Liver (tissue), 9 donors: ENCODE results near the gene RFC2. TPM values are rescaled to one million over a fixed set of nuclear protein-coding genes. Genes with fewer than 3 reads are reported as not detected.
A peak's percentile ranks its signal among the peaks of the same experiment; 100 is the strongest.

ENCODE experiments used
- DNase-seq: peaks from one replicate; pipeline ENCODE4 v3.0.0-alpha.2; 2017; ENCODE audit warnings: low spot score
- H3K27ac ChIP-seq, 2 donors: one replicate each; pipeline ENCODE4 v1.7.0; 2013; ENCODE audit warnings: inconsistent platforms in 2 of 2, low read length in 2 of 2, control low read depth in 1 of 2, low read depth in 1 of 2, mild to moderate bottlenecking in 1 of 2
- H3K27me3 ChIP-seq, 4 donors: one replicate each; pipeline versions ENCODE4 v1.6.1 to v1.7.0; 2013; ENCODE audit warnings: low read length in 3 of 4, inconsistent platforms in 1 of 4, mild to moderate bottlenecking in 1 of 4, moderate library complexity in 1 of 4; ENCODE audit not compliant: control insufficient read depth in 4 of 4, insufficient read depth in 4 of 4
- H3K36me3 ChIP-seq, 4 donors: one replicate each; pipeline versions ENCODE4 v1.6.1 to v1.7.0; 2013; ENCODE audit warnings: low read length in 3 of 4, mild to moderate bottlenecking in 3 of 4, low read depth in 1 of 4, moderate library complexity in 1 of 4; ENCODE audit not compliant: control insufficient read depth in 4 of 4, insufficient read depth in 3 of 4
- H3K4me1 ChIP-seq, 4 donors: one replicate each; pipeline versions ENCODE4 v1.6.1 to v1.7.0; 2013; ENCODE audit warnings: low read length in 3 of 4, mild to moderate bottlenecking in 3 of 4, moderate library complexity in 1 of 4; ENCODE audit not compliant: control insufficient read depth in 4 of 4, insufficient read depth in 4 of 4
- H3K4me3 ChIP-seq, 3 donors: one replicate each; pipeline versions ENCODE4 v1.6.1 to v1.7.0; 2013; ENCODE audit warnings: low read length in 3 of 3, control low read depth in 1 of 3, low read depth in 1 of 3, mild to moderate bottlenecking in 1 of 3
- H3K9ac ChIP-seq, 2 donors: one replicate each; pipeline ENCODE4 v1.7.0; 2013; ENCODE audit warnings: low read length in 2 of 2, mild to moderate bottlenecking in 2 of 2, moderate library complexity in 2 of 2, control low read depth in 1 of 2, low read depth in 1 of 2
- H3K9me3 ChIP-seq, 4 donors: one replicate each; pipeline versions ENCODE4 v1.6.1 to v1.7.0; 2013; ENCODE audit warnings: low read length in 3 of 4; ENCODE audit not compliant: control insufficient read depth in 4 of 4
- EGR1 ChIP-seq, 2 donors: IDR thresholded peaks; 2 replicates each; pipeline ENCODE4 v1.6.1; 2016 to 2018; ENCODE audit warnings: antibody characterized with exemption in 2 of 2, low read depth in 2 of 2
- FOXA1 ChIP-seq: IDR thresholded peaks from 2 replicates; pipeline ENCODE4 v1.6.1; 2016; ENCODE audit warnings: antibody characterized with exemption
- FOXA2 ChIP-seq: IDR thresholded peaks from 2 replicates; pipeline ENCODE4 v1.6.1; 2016; ENCODE audit warnings: antibody characterized with exemption
- GABPA ChIP-seq, 2 donors: IDR thresholded peaks in 1 of 2; conservative IDR thresholded peaks in 1 of 2; 2 replicates each; pipeline ENCODE4 v1.6.1; 2016; ENCODE audit warnings: antibody characterized with exemption in 2 of 2, mild to moderate bottlenecking in 1 of 2, moderate library complexity in 1 of 2
- HNF4A ChIP-seq, 2 donors: conservative IDR thresholded peaks; 2 replicates each; pipeline ENCODE4 v1.6.1; 2016; ENCODE audit warnings: antibody characterized with exemption in 2 of 2, mild to moderate bottlenecking in 2 of 2
- HNF4G ChIP-seq: IDR thresholded peaks from 2 replicates; pipeline ENCODE4 v1.6.1; 2016; ENCODE audit warnings: antibody characterized with exemption
- JUND ChIP-seq, 2 donors: IDR thresholded peaks; 2 replicates each; pipeline ENCODE4 v1.6.1; 2016; ENCODE audit warnings: antibody characterized with exemption in 2 of 2
- MAX ChIP-seq: IDR thresholded peaks from 2 replicates; pipeline ENCODE4 v1.6.1; 2016; ENCODE audit warnings: antibody characterized with exemption
- NR2F2 ChIP-seq: IDR thresholded peaks from 2 replicates; pipeline ENCODE4 v1.6.1; 2016; ENCODE audit warnings: antibody characterized with exemption
- REST ChIP-seq: IDR thresholded peaks from 2 replicates; pipeline ENCODE4 v1.6.1; 2016; ENCODE audit warnings: antibody characterized with exemption, mild to moderate bottlenecking
- RXRA ChIP-seq, 2 donors: IDR thresholded peaks; 2 replicates each; pipeline ENCODE4 v1.6.1; 2017 to 2018; ENCODE audit warnings: antibody characterized with exemption in 2 of 2, mild to moderate bottlenecking in 1 of 2
- SP1 ChIP-seq: IDR thresholded peaks from 2 replicates; pipeline ENCODE4 v1.6.1; 2018; ENCODE audit warnings: antibody characterized with exemption, mild to moderate bottlenecking
- TAF1 ChIP-seq: conservative IDR thresholded peaks from 2 replicates; pipeline ENCODE4 v1.6.1; 2016; ENCODE audit warnings: antibody characterized with exemption, mild to moderate bottlenecking
- YY1 ChIP-seq: IDR thresholded peaks from 2 replicates; pipeline ENCODE4 v1.6.1; 2016; ENCODE audit warnings: antibody characterized with exemption, mild to moderate bottlenecking
- ZBTB33 ChIP-seq: IDR thresholded peaks from 2 replicates; pipeline ENCODE4 v1.6.1; 2016; ENCODE audit warnings: antibody characterized with exemption
- WGBS: extraction: QIAGEN DNeasy Blood & Tissue Kit; methylation state at CpG from one replicate; pipeline ENCODE4 v1.1.7; 2013; 5-methylcytosine and 5-hydroxymethylcytosine counted together
- polyA plus RNA-seq, 2 donors: library from polyadenylated mRNA; stranded (reverse) in 1 of 2; unstranded in 1 of 2; fragments of 200-250 nt in 1 of 2; fragments of >200 nt in 1 of 2; fragmentation: Nextera tagmentation in 1 of 2; extraction: Ambion mirVana in 1 of 2; gene quantifications; one replicate each; pipeline versions ENCODE4 v1.2.1 to v1.2.3, GENCODE V29; 2013 to 2015
- total RNA-seq, 2 donors: library from RNA; depleted of rRNA; stranded (reverse); fragments of >200 nt; gene quantifications; one replicate each; pipeline ENCODE4 v1.2.3, GENCODE V29; 2014
- TF ChIP-seq, protein P1 (sequence below): IDR thresholded peaks from 2 replicates; pipeline ENCODE4 v1.6.1; 2016; ENCODE audit warnings: antibody characterized with exemption
- donor health status: healthy.
- donor health status: healthy.
- donor health status: healthy.
- donor health status: healthy.
- donor health status: healthy.

The RFC2 gene
- total and polyA plus RNA-seq, 4 donors: 12.8 to 23.8 (median 14.8) TPM

GRCh38 chr7:74299401-74299800 lies 45.2 kb upstream of the RFC2 start:
- 95% methylated on average over 8 of the region's 8 CpGs for WGBS
- no peaks in the 10 kb centered on the region for H3K36me3 ChIP-seq
- no peaks in the 10 kb centered on the region for H3K27me3 ChIP-seq
- no peaks in the 10 kb centered on the region for H3K4me1 ChIP-seq
- H3K9ac ChIP-seq: no peak overlapping the region
- no peak for DNase-seq
- no peaks in the 10 kb centered on the region for H3K9me3 ChIP-seq
- TF ChIP-seq, protein P1, sequence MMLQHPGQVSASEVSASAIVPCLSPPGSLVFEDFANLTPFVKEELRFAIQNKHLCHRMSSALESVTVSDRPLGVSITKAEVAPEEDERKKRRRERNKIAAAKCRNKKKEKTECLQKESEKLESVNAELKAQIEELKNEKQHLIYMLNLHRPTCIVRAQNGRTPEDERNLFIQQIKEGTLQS: no peak
- no peak overlapping the region for H3K27ac ChIP-seq
- no peak overlapping the region for H3K4me3 ChIP-seq

GRCh38 chr7:74297516-74298233 lies 43.5 kb upstream of the RFC2 start:
- WGBS: 94% methylated on average over 15 of the region's 15 CpGs
- Histone ChIP-seq H3K4me3 (no peak overlapping the region), H3K27me3 (no peaks in the 10 kb centered on the region), H3K36me3 (no peaks in the 10 kb centered on the region), H3K27ac (no peak overlapping the region), H3K9ac (no peak overlapping the region), H3K9me3 (no peaks in the 10 kb centered on the region), H3K4me1 (peaks cover 5 to 7% (median 5%) of the 10 kb centered on the region in 4 donors)
- TF ChIP-seq NR2F2 (no peak), ZBTB33 (no peak), SP1 (no peak), JUND (IDR thresholded peaks at IDR 0.05) (no peak)
- no peak for DNase-seq

DNA sequence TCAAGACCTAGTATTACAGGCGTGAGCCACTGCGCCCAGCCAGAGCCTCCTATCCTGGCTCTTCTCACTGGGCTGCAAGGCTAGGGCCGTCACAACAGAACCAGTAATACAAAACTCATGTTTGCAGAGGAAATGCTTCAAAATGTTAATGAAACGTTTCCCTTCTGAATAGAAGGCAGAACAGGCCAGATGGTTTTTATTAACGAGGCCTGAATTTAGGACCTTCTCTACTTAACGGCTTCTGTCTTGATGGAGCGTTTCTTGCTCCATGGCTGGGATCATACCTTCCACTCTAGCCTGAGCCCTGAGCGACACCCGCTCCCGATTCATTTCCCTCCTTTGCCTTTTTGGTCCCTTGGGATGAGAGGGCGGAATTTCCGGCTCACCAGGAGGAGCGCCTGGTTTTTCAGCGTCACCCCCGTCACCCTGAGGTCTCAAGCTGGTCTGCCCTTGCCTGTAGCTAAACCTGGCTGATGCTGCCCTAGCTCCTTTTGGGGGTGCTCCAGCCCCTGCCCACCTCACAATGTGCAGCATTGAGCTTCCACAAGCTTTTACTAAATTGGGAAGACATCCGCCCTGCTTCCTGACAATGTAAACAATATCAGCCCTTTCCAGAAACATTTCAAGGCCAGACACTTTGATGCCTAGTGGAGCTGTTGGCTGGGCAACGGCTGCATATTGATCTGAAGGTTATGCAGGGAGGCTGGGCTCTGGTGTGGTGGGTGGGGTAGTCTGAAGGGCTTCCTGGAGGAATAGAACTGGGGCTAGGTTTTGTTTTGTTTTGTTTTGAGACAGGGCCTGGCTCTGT lies 40.2 kb upstream of the RFC2 start:
- Histone ChIP-seq H3K27me3 (no peaks in the 10 kb centered on the region), H3K4me3 (no peak overlapping the region), H3K36me3 (no peaks in the 10 kb centered on the region), H3K9ac (no peak overlapping the region), H3K4me1 (peaks cover 8 to 20% (median 9%) of the 10 kb centered on the region in 4 donors), H3K27ac (peak overlapping the region; percentile 23 to 25), H3K9me3 (no peaks in the 10 kb centered on the region)
- no peak for DNase-seq
- WGBS: 68% methylated on average over 17 of the region's 17 CpGs
- TF ChIP-seq ZBTB33 (no peak), NR2F2 (no peak), JUND (IDR thresholded peaks at IDR 0.05) (no peak), EGR1 (IDR thresholded peaks at IDR 0.05; ENCODE audit: low read depth in 2 of 2) (no peak), TAF1 (no peak), GABPA (IDR thresholded peaks at IDR 0.05 in 1 of 2, conservative IDR thresholded peaks at IDR 0.05 in 1 of 2) (no peak), MAX (no peak), HNF4G (no peak), RXRA (IDR thresholded peaks at IDR 0.05) (no peak), FOXA2 (no peak), REST (no peak), HNF4A (conservative IDR thresholded peaks at IDR 0.05) (no peak), YY1 (no peak), FOXA1 (no peak)
- TF ChIP-seq, protein P1: no peak
